ENCODE data around the gene FIS1.
"Not testable (repeated sequence)": the region's sequence is repeated elsewhere in the genome, so short reads cannot be mapped to it uniquely, and the experiment has no call there.

Gene FIS1

DNA sequence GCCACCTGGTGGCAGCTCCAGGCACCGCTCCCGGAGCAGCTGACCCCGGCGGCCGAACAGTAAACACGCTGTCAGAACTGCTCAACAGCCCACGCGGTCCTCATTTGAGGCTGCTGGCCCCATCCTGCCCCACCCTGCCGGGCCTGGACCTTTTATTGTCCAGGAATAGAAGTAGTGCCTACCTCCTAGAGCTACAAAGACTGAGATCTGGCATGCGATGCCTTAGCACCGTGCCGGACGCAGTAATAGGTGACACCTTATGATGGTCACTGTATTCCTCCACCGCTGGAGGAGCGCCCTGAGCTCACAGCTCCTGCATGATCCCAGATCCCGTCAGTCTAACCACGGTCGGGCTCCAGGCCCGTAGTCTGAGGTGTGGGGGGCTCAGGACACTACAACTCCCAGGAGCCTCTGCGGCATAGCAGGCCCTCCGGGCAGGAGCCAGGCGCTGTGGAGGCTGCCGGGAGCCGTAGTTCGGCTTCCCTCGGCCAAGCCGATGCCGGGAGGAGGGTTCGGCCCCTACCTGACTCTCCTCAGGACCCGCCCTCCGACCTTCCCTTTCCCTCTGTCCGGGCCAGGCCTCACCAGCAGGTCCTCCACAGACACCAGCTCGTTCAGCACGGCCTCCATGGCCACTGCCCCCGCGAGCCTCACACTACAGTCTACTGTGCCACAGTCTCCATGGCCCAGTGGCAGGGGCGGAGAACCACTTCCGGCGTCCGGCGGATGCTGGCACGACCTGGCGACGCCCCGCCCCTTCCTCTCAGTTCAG is at the start of gene FIS1:
FIS1 (minus strand) TSS at position 707 of the 772 bp plus-strand sequence; CDS start at position 630, 77 bp downstream.
- DNase-seq (ENCODE audit: low read depth) = peak; percentile 91

- no peak for DNase-seq (ENCODE audit: low read depth)
Measured at GRCh38 chr7:101294039-101294831, 49.4 kb upstream of the FIS1 start.

- not testable (repeated sequence) for DNase-seq (ENCODE audit: low read depth)
Measured at GRCh38 chr7:101293069-101294021, 48.5 kb upstream of the FIS1 start.

DNA sequence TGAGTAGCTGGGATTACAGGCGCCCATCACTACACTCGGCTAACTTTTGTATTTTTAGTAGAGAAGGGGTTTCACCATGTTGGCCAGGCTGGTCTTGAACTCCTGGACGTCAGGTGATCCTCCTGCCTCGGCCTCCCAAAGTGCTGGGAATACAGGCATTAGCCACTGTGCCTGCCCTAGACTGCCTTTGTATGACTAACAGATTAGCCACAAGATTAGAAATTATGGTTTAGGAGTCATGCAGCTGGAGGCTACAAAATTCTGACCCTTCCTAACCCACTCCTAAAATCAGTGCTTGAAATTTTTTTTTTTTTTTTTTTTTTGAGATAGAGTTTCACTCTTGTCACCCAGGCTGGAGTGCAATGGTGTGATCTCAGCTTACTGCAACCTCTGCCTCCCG is 47.7 kb upstream of the FIS1 start:
- not testable (repeated sequence) for DNase-seq (ENCODE audit: low read depth)

DNA sequence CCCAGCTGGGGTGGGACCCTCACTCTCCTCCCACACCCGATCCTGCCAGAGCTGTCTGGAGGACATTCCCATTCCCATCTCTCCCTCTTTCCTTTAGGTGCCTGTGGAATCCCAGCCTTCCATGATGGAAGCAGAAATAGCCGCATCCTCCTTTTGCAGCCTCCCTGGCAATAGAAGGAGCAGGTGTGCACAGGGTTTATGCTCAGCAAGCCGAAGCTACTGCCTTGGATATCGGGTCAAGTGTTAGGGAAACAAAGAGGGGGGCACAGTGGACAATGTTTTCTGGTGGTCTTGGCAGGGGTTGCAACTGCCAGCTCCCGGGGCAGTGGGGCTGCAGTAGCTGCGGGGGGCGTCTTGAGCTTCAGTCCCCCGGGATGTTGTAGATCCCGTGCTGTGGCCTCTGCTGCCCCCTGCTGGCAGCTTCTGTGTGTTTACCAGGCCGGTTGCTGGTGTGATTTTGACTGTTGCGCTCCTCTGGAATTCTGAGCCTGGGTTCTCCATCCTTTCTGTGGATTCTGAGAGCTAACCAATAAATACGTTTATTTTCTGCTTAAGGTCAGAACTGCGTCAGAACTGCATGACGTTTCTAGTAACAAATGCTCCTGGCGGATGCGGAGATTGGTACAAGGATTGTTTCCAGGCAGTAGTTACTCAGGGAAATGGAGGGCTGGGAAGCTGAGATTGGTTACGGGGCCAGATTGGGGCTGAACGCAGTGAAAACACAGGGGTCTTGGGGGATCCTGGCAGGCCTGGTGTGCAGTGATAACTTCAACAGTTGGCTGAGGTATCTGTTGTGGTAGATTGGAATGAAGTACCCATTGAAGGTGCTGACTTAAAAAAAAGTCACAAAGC is 45.5 kb upstream of the FIS1 start:
- peak; percentile 41 for DNase-seq (ENCODE audit: low read depth)

GRCh38 chr7:101289687-101290086 is 44.8 kb upstream of the FIS1 start:
- DNase-seq (ENCODE audit: low read depth) = not testable (repeated sequence)

DNA sequence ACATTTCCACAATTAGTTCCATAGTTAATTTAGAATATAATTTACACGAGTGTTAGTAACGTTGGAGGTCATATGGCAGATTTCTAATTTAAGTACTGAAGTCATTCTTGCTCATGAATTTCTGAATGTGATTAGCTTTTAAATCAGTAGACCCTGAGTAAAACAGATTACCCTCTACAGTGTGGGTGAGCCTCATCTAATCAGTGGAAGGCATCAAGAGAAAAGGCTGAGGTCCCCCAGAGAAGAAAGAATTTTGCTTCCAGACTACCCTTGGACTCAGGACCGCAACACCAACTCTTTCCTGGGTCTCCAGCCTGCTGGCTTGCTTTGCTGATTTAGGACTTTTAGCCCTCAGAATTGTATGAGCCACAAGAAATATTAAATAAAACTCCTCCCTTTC is 43.6 kb upstream of the FIS1 start:
- no peak for DNase-seq (ENCODE audit: low read depth)

GRCh38 chr7:101287032-101287431 is 42.2 kb upstream of the FIS1 start:
- DNase-seq (ENCODE audit: low read depth) = no peak

- DNase-seq (ENCODE audit: low read depth) = not testable (repeated sequence)
Measured at GRCh38 chr7:101285880-101286279, 41.0 kb upstream of the FIS1 start.

DNA sequence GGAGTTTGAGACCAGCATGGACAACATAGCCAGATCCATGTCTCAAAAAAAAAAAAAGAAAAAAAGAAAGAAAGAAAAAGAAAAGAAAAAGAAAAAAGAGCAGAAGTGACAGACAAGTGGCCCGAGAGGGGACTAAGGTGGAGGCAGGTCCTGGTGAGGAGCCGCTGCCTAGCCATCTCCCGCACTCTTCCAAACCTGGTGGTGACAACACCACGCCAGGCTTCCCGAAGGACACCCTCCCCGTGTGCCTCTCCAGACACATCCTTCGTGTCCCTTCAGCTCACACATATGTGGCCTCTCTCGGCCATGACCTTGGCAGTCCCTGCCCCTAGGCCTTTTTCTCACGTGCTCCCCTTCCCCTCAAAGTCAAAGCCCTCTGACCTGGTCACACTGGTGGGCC is 40.3 kb upstream of the FIS1 start:
- no peak for DNase-seq (ENCODE audit: low read depth)

DNA sequence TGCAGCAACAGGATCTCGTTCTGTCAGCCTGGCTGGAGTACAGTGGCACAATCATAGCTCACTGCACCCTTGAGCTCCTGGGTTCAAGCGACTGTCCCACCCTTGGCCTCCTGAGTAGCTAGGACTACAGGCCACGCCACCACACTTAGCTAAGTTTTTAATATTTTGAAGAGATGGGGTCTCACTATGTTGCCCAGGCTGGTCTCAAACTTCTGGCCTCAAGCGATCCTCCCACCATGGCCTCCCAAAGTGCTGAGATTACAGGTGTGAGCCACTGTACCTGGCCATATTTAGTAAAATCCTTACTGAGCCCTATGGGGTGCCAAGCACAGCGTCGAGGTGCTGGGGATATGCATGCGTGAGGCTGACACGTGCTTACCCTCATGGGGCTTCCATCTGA is 36.0 kb upstream of the FIS1 start:
- not testable (repeated sequence) for DNase-seq (ENCODE audit: low read depth)

- DNase-seq (ENCODE audit: low read depth) = no peak
Measured at GRCh38 chr7:101278461-101279292, 33.8 kb upstream of the FIS1 start.

GRCh38 chr7:101277155-101277554 is 32.3 kb upstream of the FIS1 start:
- no peak for DNase-seq (ENCODE audit: low read depth)

- DNase-seq (ENCODE audit: low read depth) = no peak
Measured at GRCh38 chr7:101273206-101273605, 28.3 kb upstream of the FIS1 start.

- no peak for DNase-seq (ENCODE audit: low read depth)
Measured at GRCh38 chr7:101271021-101271420, 26.1 kb upstream of the FIS1 start.

GRCh38 chr7:101269664-101270063 is 24.8 kb upstream of the FIS1 start:
- DNase-seq (ENCODE audit: low read depth) = no peak

DNA sequence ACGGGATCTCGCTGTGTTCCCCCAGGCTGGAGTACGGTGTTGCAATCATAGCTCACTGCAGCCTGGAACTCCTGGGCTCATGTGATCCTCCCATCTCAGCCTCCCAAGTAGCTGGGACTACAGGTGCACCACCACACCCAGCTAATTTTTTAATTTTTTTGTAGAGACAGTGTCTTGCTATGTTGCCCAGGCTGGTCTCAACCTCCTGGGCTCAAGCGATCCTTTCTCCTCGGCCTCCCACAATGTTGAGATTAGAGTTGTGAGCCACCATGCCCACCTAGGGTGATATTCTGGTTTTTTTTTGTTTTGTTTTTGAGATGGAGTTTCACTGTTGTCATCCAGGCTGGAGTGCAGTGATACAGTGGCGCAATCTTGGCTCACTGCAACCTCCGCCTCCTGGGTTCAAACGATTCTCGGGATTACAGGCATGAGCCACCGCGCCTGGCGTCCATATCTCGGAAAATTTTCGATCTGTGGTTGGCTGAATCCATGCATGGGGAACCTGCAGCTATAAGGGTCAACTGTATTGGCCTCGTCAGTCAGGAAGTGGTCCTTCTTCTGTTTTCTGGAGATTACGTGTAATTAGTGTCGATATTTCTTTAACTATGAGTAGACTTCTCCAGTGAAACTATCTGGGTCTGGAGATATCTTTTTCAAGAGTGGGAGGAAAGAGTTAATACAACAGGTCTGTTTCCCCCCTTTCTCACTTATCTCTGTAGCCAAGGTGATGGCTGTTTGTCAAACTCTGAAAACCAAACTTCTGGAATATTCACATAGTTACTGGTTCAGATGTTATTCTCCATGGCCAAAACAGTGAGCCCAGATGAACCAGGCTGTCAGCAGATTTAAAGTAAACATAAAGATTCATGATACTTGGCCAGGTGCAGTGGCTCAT is 21.0 kb upstream of the FIS1 start:
- DNase-seq (ENCODE audit: low read depth) = no peak

- not testable (repeated sequence) for DNase-seq (ENCODE audit: low read depth)
Measured at GRCh38 chr7:101264102-101264706, 19.3 kb upstream of the FIS1 start.

DNA sequence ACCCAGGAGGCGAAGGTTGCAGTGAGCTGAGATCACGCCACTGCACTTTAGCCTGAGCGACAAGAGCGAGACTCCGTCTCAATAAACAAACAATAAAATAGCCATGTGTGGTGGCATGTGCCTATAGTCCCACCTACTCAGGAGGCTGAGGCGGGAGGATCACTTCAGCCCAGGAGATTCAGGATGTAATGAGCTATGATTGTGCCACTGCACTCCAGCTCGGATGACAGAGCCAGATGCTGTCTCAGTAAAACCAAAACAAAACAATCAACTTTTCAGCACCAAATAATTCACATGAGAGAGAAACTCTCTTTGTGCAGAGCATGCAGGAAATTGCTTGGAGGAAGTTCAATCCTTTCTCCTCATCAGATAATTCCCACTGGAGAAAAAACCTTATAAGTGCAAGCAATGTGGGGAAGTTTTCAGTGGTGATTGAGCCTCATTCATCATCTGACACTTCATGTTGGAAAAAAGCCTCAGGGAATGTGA is 13.4 kb upstream of the FIS1 start:
- no peak for DNase-seq (ENCODE audit: low read depth)

All from activated T-cell treated with anti-CD3 and anti-CD28 coated beads for 24 hours (primary cell).